BJ (cell line): Measurements from ENCODE around the gene ADCY3. TPM values are rescaled to one million over a fixed set of nuclear protein-coding genes. Genes with fewer than 3 reads are reported as not detected.
A peak's percentile ranks its signal among the peaks of the same experiment; 100 is the strongest.

Source experiments
- CTCF ChIA-PET: fragments of 350-600 bp; formaldehyde crosslinking; extraction: SDS; loops from one replicate; lab custom pipeline; 2021; ENCODE audit warnings: antibody characterized with exemption, inconsistent platforms; lab: Yijun Ruan, JAX
- POLR2A ChIA-PET: fragments of 300-600 bp; sonication (Branson Sonifier 250); formaldehyde crosslinking; extraction: SDS; loops from one replicate; lab custom pipeline; 2021; ENCODE audit warnings: antibody characterized with exemption; lab: Charles Lee
- DNase-seq: peaks from one replicate; pipeline ENCODE4 v3.0.0-alpha.2; 2011; ENCODE audit warnings: low read depth
- H3K27me3 ChIP-seq: 2 replicates; pipeline ENCODE4 v1.6.0; 2011; ENCODE audit warnings: low read length; ENCODE audit not compliant: control insufficient read depth, insufficient read depth
- H3K36me3 ChIP-seq: 2 replicates; pipeline ENCODE4 v1.5.1; 2011; ENCODE audit warnings: low read length; ENCODE audit not compliant: control insufficient read depth, insufficient read depth
- H3K4me3 ChIP-seq: 2 replicates; pipeline ENCODE4 v1.5.1; 2011; ENCODE audit warnings: low read depth, mild to moderate bottlenecking, control low read depth, low read length
- polyA plus RNA-seq: library from polyadenylated mRNA; depleted of rRNA; stranded (reverse); fragments of >200 nt; gene quantifications from 2 replicates; pipeline ENCODE4 v1.2.3, GENCODE V29; 2011
- TF ChIP-seq, protein P1 (sequence below): IDR thresholded peaks from 2 replicates; pipeline ENCODE4 v1.5.1; 2011; ENCODE audit warnings: low read depth, mild to moderate bottlenecking, control low read depth, inconsistent platforms, low read length, moderate library complexity; ENCODE audit not compliant: insufficient read depth

Gene ADCY3
- polyA plus RNA-seq, 1 experiment: 73.3 TPM

DNA sequence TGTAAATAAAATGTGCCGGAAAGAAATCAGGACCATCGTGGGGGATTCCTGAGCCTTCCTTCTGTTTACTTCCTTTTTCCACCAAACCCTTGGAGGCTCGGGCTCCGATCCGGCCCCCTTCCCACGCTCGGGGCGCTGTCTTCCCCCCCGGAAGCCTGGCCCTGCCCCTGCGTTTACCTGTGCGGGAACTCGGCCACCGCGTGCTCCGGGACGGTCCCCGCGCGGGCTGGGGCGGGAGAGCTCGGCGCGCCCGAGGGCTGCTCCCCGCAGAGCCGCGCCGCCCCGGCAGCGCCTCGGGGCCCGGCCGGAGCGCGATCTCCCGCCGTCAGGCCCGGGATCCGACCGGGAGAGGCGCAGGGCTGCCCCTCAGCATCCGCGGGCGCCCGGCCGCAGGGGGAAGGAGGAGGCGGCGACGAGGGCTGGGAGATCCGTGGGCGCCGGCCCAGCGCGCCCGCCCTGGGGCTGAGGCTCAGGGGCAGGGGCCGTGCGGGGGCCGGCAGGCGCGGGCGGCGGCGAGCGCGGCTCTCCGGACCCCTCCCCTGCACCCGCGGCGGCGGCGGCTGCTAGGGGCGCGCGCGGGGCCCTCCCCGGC lies 435 bp downstream of the ADCY3 start:
- TF ChIP-seq, protein P1, sequence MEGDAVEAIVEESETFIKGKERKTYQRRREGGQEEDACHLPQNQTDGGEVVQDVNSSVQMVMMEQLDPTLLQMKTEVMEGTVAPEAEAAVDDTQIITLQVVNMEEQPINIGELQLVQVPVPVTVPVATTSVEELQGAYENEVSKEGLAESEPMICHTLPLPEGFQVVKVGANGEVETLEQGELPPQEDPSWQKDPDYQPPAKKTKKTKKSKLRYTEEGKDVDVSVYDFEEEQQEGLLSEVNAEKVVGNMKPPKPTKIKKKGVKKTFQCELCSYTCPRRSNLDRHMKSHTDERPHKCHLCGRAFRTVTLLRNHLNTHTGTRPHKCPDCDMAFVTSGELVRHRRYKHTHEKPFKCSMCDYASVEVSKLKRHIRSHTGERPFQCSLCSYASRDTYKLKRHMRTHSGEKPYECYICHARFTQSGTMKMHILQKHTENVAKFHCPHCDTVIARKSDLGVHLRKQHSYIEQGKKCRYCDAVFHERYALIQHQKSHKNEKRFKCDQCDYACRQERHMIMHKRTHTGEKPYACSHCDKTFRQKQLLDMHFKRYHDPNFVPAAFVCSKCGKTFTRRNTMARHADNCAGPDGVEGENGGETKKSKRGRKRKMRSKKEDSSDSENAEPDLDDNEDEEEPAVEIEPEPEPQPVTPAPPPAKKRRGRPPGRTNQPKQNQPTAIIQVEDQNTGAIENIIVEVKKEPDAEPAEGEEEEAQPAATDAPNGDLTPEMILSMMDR: no peak
- H3K4me3 ChIP-seq: peak overlapping the region; percentile 61
- ChIA-PET POLR2A (no interaction called here), CTCF (interaction anchor here (1.3 kb wide), 1 partner anchor 92 kb away, joined by 3 read pairs; no protein-coding TSS in a partner anchor)
- no peak for DNase-seq
- H3K27me3 ChIP-seq: no peaks in the 10 kb centered on the region
- peaks cover 7% of the 10 kb centered on the region for H3K36me3 ChIP-seq

- ChIA-PET CTCF (interaction anchor here (1.3 kb wide), 1 partner anchor 91 kb away, joined by 3 read pairs; no protein-coding TSS in a partner anchor), POLR2A (no interaction called here)
Observed at GRCh38 chr2:24919037-24919505, 966 bp downstream of the ADCY3 start.

DNA sequence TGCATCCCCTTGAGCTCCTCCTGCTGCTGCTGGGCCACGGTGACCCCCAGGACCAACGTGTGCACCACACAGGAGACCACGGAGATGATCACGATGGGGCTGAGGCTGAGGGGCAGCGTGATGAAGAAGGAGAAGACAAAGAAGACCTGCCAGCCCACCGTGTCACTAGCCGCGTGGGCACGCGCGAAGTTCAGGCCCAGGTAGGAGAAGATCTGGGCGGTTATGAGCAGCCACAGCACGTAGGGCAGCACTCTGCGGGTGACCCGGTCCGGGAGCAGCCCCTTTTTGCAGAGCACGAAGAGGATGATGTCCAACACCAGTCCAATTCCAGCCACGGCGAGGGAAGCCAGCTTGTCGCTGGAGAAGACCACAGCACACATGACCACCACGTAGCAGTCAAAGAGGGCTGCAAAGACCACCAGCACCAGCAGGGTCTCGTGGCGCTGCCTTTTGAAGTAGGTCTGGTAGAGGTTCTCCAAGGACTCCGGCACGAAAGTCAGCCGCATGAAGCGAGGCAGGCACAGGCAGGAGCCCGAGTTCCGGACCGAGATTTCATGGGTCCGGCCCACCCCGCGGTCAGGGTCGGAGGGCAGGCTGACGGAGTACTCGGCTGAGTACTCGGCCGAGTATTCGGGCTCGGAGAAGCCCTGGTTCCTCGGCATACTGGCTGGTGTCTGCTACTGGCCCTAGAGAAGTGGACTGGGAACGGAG lies 1.6 kb downstream of the ADCY3 start:
- ChIA-PET CTCF (interaction anchor here (1.0 to 1.3 kb wide), 2 partner anchors 62 to 90 kb away, joined by 3 read pairs; no protein-coding TSS in a partner anchor), POLR2A (no interaction called here)
- TF ChIP-seq, protein P1: no peak
- Histone ChIP-seq H3K27me3 (no peaks in the 10 kb centered on the region), H3K36me3 (peaks cover 9% of the 10 kb centered on the region), H3K4me3 (peak overlapping the region; percentile 61)
- no peak for DNase-seq

More at GRCh38 chr2:24919037-24919505, 966 bp downstream of the ADCY3 start:
- Histone ChIP-seq H3K27me3 (no peaks in the 10 kb centered on the region), H3K36me3 (peaks cover 8% of the 10 kb centered on the region), H3K4me3 (peak overlapping the region; percentile 61)
- DNase-seq: no peak
- TF ChIP-seq, protein P1: no peak

DNA sequence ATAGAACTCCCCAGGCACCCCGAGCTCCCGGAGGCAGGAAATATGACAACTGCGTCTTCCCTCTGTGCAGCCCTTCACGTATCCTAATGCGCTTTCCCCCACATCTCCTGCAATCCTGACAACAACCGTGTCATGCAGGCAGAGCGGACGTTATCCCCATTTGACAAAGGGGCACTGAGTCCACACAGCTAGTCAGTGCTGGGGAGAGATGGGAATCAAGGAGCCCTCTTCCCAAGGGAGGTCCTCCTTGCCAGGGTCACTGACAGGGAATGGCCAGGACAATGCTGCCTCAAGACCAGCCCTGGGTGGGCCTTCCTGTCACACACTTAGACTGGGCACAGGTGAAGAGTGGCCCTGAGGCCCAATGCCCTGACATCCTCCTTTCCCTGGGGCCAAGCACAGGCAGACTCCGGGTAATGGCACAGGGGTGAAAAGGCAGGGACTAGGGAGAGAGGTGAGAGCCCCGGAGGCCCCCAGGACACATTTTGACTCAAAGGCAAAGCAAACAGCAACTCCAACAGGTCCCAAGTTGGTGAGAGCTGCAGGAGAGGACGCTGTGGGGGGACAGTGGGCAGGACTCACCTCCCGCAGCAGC lies 2.2 kb downstream of the ADCY3 start:
- DNase-seq: no peak
- peaks cover 9% of the 10 kb centered on the region for H3K36me3 ChIP-seq
- TF ChIP-seq, protein P1: no peak
- H3K27me3 ChIP-seq: no peaks in the 10 kb centered on the region
- H3K4me3 ChIP-seq: no peak overlapping the region; the same call in 1 of the 2 replicates
- CTCF ChIA-PET: interaction anchor here (1.0 to 1.4 kb wide), 4 partner anchors 10 to 90 kb away, joined by 3 read pairs; no protein-coding TSS in a partner anchor
- POLR2A ChIA-PET: no interaction called here

DNA sequence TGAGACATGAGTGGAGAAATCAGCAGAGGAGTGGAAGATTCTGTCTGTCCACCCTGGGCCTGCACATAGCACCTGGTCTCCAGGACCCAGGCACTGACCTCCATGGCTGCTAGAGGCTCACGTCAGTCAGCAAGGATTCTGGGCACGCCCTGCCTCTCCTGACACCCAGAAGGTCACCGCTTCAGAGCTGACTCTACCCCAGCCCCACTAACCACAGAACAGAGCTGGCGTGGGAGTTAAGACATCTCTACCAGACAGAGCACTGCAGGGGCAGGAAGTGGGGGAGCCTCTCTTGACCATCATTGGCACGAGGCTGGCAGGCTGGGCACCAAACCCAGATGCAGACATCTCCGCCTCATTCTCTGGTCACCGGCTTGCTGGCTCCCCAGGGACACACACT lies 3.0 kb downstream of the ADCY3 start:
- ChIA-PET POLR2A (no interaction called here), CTCF (interaction anchor here (1.2 to 1.4 kb wide), 3 partner anchors 9 to 89 kb away, joined by 3 read pairs; no protein-coding TSS in a partner anchor)
- no peaks in the 10 kb centered on the region for H3K27me3 ChIP-seq
- no peak for DNase-seq
- no peak overlapping the region for H3K4me3 ChIP-seq
- H3K36me3 ChIP-seq: peaks cover 9% of the 10 kb centered on the region
- TF ChIP-seq, protein P1: no peak
